SU-DHL-6 (cell line): ENCODE measurements around the gene NAPA.

Experiments
- EZH2phosphoT487 ChIP-seq: fragments of 200-600 bp; sonication (generic), shearing (Covaris generic); conservative IDR thresholded peaks from 2 replicates; pipeline ENCODE4 v1.6.1; 2018; ENCODE audit warnings: mild to moderate bottlenecking, antibody characterized with exemption, low read length, moderate library complexity, mixed read lengths
- TF ChIP-seq, protein P1 (sequence below): fragments of 200-600 bp; sonication (generic); IDR thresholded peaks from one replicate; pipeline ENCODE4 v1.5.1; 2017; ENCODE audit warnings: antibody characterized with exemption, mild to moderate bottlenecking, low read length, moderate library complexity; ENCODE audit not compliant: insufficient read depth, poor library complexity, severe bottlenecking

DNA sequence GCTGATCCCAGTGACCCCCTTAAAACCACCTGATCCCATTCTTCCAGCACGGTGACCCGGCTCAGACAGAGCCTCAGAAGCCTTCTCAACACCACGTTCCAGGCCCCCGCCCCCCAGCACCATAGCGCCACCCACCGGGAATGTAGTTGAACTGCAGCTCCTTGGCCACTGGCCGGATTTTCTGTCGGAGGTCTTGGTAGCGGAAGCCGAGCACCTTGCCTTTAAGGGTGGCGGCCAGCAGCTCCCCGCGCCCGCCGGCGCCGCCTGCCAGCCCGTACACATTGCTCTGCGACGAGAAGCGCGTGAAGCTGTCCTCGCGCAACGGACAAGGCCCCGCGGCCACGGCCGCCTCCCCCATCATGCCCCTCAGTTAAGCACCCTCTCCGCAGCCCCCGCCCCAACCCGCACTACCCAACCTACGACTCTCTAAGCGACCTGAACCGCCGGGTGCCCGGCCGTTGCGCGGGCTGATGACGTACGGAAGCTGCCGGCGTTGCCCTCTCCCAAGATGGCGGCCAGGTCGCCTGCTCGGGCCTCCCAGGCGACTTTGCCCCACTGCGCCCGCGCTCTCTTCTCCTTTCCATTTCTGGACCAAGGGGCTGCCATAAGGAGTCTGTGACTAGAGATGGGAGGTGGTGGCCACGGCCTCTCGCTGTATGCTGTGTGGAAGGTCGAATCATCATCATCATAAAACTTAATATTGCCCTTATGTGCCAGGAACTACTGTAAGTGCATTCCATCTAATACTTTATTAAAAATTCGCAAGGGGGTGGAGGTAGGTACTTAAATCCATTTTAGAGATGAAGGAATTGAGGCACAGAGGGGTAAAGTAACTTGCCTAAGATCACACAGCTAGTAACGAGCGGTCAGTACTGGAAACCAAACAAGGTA is 30.8 kb downstream of the NAPA start, which contains the start of gene KPTN:
- TF ChIP-seq, protein P1, sequence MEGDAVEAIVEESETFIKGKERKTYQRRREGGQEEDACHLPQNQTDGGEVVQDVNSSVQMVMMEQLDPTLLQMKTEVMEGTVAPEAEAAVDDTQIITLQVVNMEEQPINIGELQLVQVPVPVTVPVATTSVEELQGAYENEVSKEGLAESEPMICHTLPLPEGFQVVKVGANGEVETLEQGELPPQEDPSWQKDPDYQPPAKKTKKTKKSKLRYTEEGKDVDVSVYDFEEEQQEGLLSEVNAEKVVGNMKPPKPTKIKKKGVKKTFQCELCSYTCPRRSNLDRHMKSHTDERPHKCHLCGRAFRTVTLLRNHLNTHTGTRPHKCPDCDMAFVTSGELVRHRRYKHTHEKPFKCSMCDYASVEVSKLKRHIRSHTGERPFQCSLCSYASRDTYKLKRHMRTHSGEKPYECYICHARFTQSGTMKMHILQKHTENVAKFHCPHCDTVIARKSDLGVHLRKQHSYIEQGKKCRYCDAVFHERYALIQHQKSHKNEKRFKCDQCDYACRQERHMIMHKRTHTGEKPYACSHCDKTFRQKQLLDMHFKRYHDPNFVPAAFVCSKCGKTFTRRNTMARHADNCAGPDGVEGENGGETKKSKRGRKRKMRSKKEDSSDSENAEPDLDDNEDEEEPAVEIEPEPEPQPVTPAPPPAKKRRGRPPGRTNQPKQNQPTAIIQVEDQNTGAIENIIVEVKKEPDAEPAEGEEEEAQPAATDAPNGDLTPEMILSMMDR: peak; percentile 97
- TF ChIP-seq EZH2phosphoT487: no peak
